OCI-LY3 (cell line): ENCODE results near the gene GPRIN2.
A peak's percentile ranks its signal among the peaks of the same experiment; 100 is the strongest.

Experiments
- CTCF ChIP-seq: fragments of 200-600, 300-600 bp; sonication (generic); IDR thresholded peaks from 2 replicates; pipeline ENCODE4 v1.5.1; 2014; ENCODE audit warnings: antibody characterized with exemption, low read length, low read depth
- EZH2phosphoT487 ChIP-seq: fragments of 200-600 bp; shearing (Covaris generic); IDR thresholded peaks from 2 replicates; pipeline ENCODE4 v1.6.1; 2018; ENCODE audit warnings: antibody characterized with exemption, mixed run types, low read depth

- no peak for TF ChIP-seq EZH2phosphoT487
- TF ChIP-seq CTCF: peak; percentile 35
These were observed 11.3 kb downstream of the GPRIN2 start for GRCh38 chr10:46544989-46545791.
